Heart right ventricle (tissue), 16 donors: Measurements from ENCODE around the gene TMEM143. TPM values are rescaled to one million over a fixed set of nuclear protein-coding genes. Genes with fewer than 3 reads are reported as not detected.
A peak's percentile ranks its signal among the peaks of the same experiment; 100 is the strongest.

Source experiments
- ATAC-seq, 8 donors: fragments of 200-7000 bp; cut with Tn5 transposase; one replicate each; pipeline ENCODE4 v1.9.1; 2020; ENCODE audit warnings: mild to moderate bottlenecking in 8 of 8, moderate library complexity in 8 of 8, moderate number of reproducible peaks in 1 of 8
- DNase-seq, 2 donors: peaks; one replicate each; pipeline ENCODE4 v3.0.0-alpha.2; 2020
- H3K27ac ChIP-seq, 10 donors: fragments of 200-600 bp; sonication (generic) in 2 of 10; one replicate each; pipeline versions ENCODE4 v1.5.0 to v1.8.0; 2020 to 2022; ENCODE audit warnings: mild to moderate bottlenecking in 3 of 10
- H3K27me3 ChIP-seq, 7 donors: fragments of 200-600 bp; one replicate each; pipeline ENCODE4 v1.8.0; 2021 to 2022; ENCODE audit warnings: mild to moderate bottlenecking in 2 of 7
- H3K36me3 ChIP-seq, 9 donors: fragments of 200-600 bp; sonication (generic) in 1 of 9; one replicate each; pipeline versions ENCODE4 v1.5.0 to v1.8.0; 2020 to 2022; ENCODE audit warnings: mild to moderate bottlenecking in 2 of 9
- H3K4me1 ChIP-seq, 9 donors: fragments of 200-600 bp; sonication (generic) in 1 of 9; one replicate each; pipeline versions ENCODE4 v1.5.0 to v1.8.0; 2020 to 2022; ENCODE audit warnings: mild to moderate bottlenecking in 4 of 9
- H3K4me3 ChIP-seq, 10 donors: fragments of 200-600 bp; sonication (generic) in 2 of 10; one replicate each; pipeline versions ENCODE4 v1.5.0 to v1.8.0; 2020 to 2022; ENCODE audit warnings: mild to moderate bottlenecking in 7 of 10, moderate library complexity in 2 of 10
- H3K9me3 ChIP-seq, 11 donors: fragments of 200-600 bp in 10 of 11; sonication (generic) in 2 of 11; one replicate each; pipeline versions ENCODE4 v1.5.0 to v1.8.0; 2013 to 2022; ENCODE audit warnings: mild to moderate bottlenecking in 2 of 11, control low read depth in 1 of 11, moderate library complexity in 1 of 11
- CTCF ChIP-seq, 9 donors: fragments of 200-600 bp; sonication (generic) in 2 of 9; IDR thresholded peaks; one replicate each; pipeline versions ENCODE4 v1.5.0 to v1.8.0; 2021 to 2022; ENCODE audit warnings: antibody characterized with exemption in 9 of 9, mild to moderate bottlenecking in 5 of 9, moderate library complexity in 1 of 9
- WGBS, 2 donors: extraction: QIAGEN DNeasy Blood & Tissue Kit; methylation state at CpG; one replicate each; pipeline ENCODE4 v1.1.7; 2013; ENCODE audit warnings: inconsistent platforms in 1 of 2; 5-methylcytosine and 5-hydroxymethylcytosine counted together
- intact Hi-C, 10 donors: fragments of 100-400 bp; cut with DNase I; formaldehyde crosslinking; loops; one replicate each; pipeline versions ENCODE4 v1.11.1 to v1.14.2; 2022
- long read RNA-seq, 3 donors: library from polyadenylated mRNA; unstranded; transcript quantifications; one replicate each; pipeline ENCODE4 v2.0.0, GENCODE V29; 2020 to 2021
- polyA plus RNA-seq, 2 donors: library from polyadenylated mRNA; stranded (reverse); fragments of 200-250 nt; gene quantifications; one replicate each; pipeline ENCODE4 v1.2.3, GENCODE V29; 2013
- total RNA-seq, 10 donors: library from RNA; stranded (reverse); fragmentation: NEBNext Ultra II Directional in 3 of 10; extraction: Animal tissue kit (Norgen Biotek cat#: 25700) in 3 of 10; gene quantifications; one replicate each; pipeline versions ENCODE4 v1.2.1 to v1.2.4, GENCODE V29; 2021 to 2023
- donor health status: Arrhythmogenic right ventricular cardiomyopathy.
- donor health status: ischemic (EF 13 %, LVEDD 7.1; RV severe dilation, severe dysfunction).
- donor health status: healthy with polysubstance abuse.
- donor health status: DM: no; HTN: yes; CAD: no.
- donor health status: DM: no; HTN: no; CAD: no.
- donor health status: ischemic (EF 25% LVEDD 6.9; RV normal size, moderate dysfunction).
- donor health status: ischemic (EF 25% LVEDD 5.7; RV mildly dilated, moderate dysfunction).
- donor health status: healthy.
- donor health status: DM: yes; HTN: yes; CAD: no.
- donor health status: Ischemic cardiomyopathy.
- donor health status: ischemic (EF 35%, LVEDD 5.7; RV mildly dilated, moderate dysfunction).
- donor health status: nonischemic (EF 11% LVEDD 7.7; RV severe dilation, severe dysfunction).
- donor health status: DM: yes; HTN: yes; CAD: no.
- donor health status: PGD.
- donor health status: ischemic (EF 29% LVEDD 5.4; RV normal size, mild dysfunction).
- donor health status: nonischemic (EF 23%, LVEDD 6.1; RV moderate dilation, normal function).

Gene TMEM143
- total RNA-seq: 100 to 1,000 TPM in 1 of 10 donors, 10 to 100 TPM in 9; 51.8 to 110 (median 89.5) TPM
- polyA plus RNA-seq: 10 to 100 TPM in 1 of 2 donors, 1 to 10 TPM in 1; 9.7 to 48.1 TPM
- long read RNA-seq, donor 1, transcript TMEM143-203 (7 exons, 2,272 nt): major isoform, 5 of 31 reads
- long read RNA-seq, donor 1, partial matches to known transcripts: 13 of 31 reads
- long read RNA-seq, donor 1, other reads (novel, unspliced or antisense): 9 of 31 reads
- long read RNA-seq, donor 2, transcript TMEM143-201 (8 exons, 2,560 nt): major isoform, 15 of 52 reads
- long read RNA-seq, donor 2, transcript TMEM143-203 (7 exons, 2,272 nt): minor isoform, 8 of 52 reads
- long read RNA-seq, donor 2, partial matches to known transcripts: 21 of 52 reads
- long read RNA-seq, donor 2, other reads (novel, unspliced or antisense): 7 of 52 reads
- long read RNA-seq, donor 3, transcript TMEM143-203 (7 exons, 2,272 nt): minor isoform, 9 of 60 reads
- long read RNA-seq, donor 3, transcript TMEM143-201 (8 exons, 2,560 nt): major isoform, 17 of 60 reads
- long read RNA-seq, donor 3, partial matches to known transcripts: 21 of 60 reads
- long read RNA-seq, donor 3, other reads (novel, unspliced or antisense): 7 of 60 reads

GRCh38 chr19:48363810-48364597, at the start of gene TMEM143, which contains the start of gene SYNGR4:
Gene TMEM143 (minus strand): TSS chr19:48363940. CDS start chr19:48363920, 20 bp downstream.
Gene SYNGR4 (plus strand): TSS chr19:48364367. CDS start chr19:48365843, 1,476 bp downstream.
- peaks cover 0 to 16% (median 5%) of the 10 kb centered on the region in 9 donors for H3K4me1 ChIP-seq
- 1% methylated on average over 57 to 59 of the region's 59 CpGs for WGBS, 2 donors
- no peaks in the 10 kb centered on the region for H3K9me3 ChIP-seq
- DNase-seq (peak; percentile 99), ATAC-seq (peak; percentile 95 to 98 (median 96))
- peak within 1 kb of the TSS; percentile 87 to 99 (median 96) for H3K27ac ChIP-seq
- TF ChIP-seq CTCF (IDR thresholded peaks at IDR 0.05): no peak
- peak within 1 kb of the TSS; percentile 47 to 86 (median 68) for H3K4me3 ChIP-seq
- peaks cover 0 to 20% (median 0%) of the 10 kb centered on the region in 9 donors for H3K36me3 ChIP-seq
- H3K27me3 ChIP-seq: no peaks in the 10 kb centered on the region
- intact Hi-C loops: loop anchor here in 3 of 10 donors (2.0 to 5.0 kb wide), 3 partner anchors 37 to 105 kb away; partner anchors contain the start of genes CYTH2 (in 1 of the 3) and EMP3 (in 1 of the 3)

DNA sequence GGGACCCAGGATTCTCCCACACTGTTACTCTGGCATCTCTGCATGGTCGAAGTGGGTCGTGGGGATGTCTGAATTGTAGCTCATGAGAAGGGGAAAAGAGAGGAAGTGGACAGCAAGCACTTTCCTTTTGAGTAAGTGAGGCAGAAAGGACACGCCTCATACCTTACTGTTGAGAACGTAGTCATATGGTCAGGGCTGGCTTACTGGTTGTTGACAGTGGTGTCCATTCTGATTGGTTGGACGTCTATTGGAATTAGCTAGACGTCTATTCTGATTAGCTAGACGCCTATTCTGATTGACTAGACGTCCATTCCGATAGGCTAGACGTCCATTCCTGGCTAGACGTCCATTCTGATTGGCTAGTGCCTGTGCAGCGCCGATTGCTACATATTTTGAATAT, 42.1 kb upstream of the TMEM143 start:
- intact Hi-C loops: no loop called here
- H3K36me3 ChIP-seq: no peaks in the 10 kb centered on the region
- H3K27ac ChIP-seq: no peak overlapping the region
- no peaks in the 10 kb centered on the region for H3K4me1 ChIP-seq
- WGBS, 2 donors: 76 to 84% methylated on average over 13 of the region's 13 CpGs
- H3K4me3 ChIP-seq: no peak overlapping the region
- H3K27me3 ChIP-seq: peaks cover 0 to 12% (median 0%) of the 10 kb centered on the region in 7 donors
- TF ChIP-seq CTCF (IDR thresholded peaks at IDR 0.05): no peak
- DNase-seq (no peak), ATAC-seq (no peak)
- peaks cover 0 to 5% (median 0%) of the 10 kb centered on the region in 11 donors for H3K9me3 ChIP-seq

DNA sequence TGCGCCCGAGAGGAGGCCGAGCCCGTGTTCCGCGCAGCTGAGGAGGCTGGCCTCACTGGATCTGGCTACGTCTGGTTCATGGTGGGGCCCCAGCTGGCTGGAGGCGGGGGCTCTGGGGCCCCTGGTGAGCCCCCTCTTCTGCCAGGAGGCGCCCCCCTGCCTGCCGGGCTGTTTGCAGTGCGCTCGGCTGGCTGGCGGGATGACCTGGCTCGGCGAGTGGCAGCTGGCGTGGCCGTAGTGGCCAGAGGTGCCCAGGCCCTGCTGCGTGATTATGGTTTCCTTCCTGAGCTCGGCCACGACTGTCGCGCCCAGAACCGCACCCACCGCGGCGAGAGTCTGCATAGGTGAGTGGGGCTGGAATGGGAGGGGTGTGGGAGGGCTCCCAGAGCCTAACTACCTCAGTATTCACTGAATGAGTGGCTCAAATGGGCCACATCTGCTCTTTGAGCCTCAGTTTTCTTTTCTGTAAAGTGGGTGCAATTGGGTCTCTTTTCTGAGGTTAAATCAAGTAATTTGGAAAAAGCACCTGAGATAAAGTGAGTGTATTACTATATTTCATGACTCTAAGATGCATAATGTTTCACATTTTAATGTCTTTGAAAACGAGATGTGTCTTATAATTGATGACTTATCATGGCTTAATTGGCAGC, 41.4 kb upstream of the TMEM143 start:
- Histone ChIP-seq H3K27ac (no peak overlapping the region), H3K36me3 (no peaks in the 10 kb centered on the region), H3K9me3 (peaks cover 0 to 5% (median 0%) of the 10 kb centered on the region in 11 donors), H3K4me3 (no peak overlapping the region), H3K4me1 (peaks cover 0 to 6% (median 0%) of the 10 kb centered on the region in 9 donors), H3K27me3 (peaks cover 0 to 12% (median 0%) of the 10 kb centered on the region in 7 donors)
- TF ChIP-seq CTCF (IDR thresholded peaks at IDR 0.05): no peak
- intact Hi-C loops: no loop called here
- DNase-seq: no peak
- 91 to 92% methylated on average over 27 of the region's 27 CpGs for WGBS, 2 donors
- ATAC-seq: no peak
